HG03045 (cell line): ENCODE measurements around the gene SPATA2.

Experiments
- ATAC-seq: cut with Tn5 transposase; IDR thresholded peaks from one replicate; pipeline ENCODE4 v1.9.1; 2021; ENCODE audit warnings: mild to moderate bottlenecking, moderate library complexity; ENCODE audit not compliant: unreplicated experiment

SPATA2 gene

DNA sequence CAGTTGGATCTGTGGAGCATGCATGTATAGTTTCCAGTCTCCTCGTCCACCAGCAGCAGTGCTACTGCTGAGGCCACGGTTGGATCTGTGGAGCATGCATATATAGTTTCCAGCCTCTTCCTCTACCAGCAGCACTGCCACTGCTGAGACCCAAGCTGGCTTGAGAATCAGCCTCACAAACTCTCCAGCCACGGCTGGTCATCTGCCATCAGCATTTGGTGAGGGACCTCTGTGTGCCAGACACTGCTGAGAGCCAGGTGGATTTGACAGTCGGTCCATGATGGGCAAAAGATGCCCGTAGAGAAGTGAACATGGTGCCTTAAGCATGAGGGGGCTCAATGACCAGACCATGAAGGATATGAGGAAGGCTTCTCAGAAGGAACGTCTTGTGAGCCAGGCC is 56.3 kb downstream of the SPATA2 start:
- no peak for ATAC-seq

DNA sequence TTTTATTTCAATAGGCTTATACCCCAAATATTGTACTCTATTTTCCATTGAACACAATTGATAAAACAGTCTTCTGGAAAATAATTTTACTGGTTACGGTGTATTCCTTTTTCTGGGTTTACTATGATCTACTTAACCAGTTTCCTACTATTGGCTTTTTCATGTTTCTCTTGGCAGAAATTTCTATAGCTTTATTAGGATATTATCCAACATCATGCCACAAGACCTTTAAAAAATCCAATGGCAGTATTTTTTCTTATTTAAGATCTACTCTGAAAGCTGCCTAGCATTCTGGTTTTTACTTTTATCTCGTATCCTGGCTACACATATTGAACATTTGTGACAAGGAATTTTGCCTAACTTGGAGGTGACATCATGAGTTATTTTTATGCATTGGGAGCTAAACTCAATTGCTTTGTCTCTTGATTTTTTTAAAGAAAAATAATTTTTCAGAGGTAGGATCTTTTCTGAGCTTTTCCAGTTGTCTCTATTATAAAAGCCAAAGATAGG is 57.2 kb downstream of the SPATA2 start:
- ATAC-seq: no peak

DNA sequence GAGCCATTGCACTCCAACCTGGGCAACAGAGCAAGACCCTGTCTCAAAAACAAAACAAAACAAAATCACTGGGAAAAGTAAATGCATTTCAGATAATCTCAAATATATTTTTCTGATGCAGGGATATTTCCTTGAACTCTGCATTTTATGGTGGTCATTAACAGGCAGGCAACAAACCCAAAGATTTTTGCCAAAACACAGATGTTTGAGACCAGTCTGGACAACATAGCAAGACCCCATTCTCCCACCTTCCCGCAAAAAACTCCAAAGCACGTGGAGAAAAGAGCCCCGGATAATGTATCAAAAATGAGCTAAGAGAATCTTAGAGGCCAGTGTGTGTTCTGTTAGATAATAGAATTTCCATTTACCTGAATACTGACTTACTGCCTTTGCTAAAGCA is 58.4 kb downstream of the SPATA2 start:
- no peak for ATAC-seq

DNA sequence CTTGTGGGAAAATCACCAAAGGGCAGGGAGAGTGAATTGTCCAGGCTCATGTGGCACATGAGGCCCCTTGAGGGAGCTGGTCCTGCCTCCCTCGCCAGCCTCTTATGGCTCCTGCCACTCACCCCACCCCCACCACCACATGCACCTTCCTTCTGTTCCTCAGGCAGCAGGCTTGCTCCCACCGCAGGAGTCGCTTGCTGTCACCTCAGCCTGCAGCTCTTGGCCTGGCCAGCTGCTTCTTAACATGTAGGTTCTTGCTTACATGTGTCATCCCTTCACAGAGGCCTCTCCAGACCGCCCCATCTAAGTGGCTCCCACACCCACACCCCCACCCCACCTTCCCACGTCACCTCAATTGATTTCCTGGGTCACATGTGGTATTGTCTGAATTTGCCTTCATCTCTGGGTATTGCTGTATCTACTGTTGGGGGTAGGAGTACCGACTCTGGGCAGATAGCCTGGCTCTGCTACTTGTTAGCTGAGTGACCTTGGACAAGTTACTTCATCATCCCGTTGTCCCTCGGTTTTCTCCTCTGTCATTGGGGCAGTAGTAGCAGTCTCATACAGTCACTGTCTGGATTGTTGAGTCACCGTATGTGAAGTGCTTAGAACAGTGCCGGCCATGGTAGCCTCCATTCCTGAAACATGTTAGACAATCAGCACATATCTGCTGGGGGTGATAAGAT is 61.0 kb downstream of the SPATA2 start:
- ATAC-seq: no peak

DNA sequence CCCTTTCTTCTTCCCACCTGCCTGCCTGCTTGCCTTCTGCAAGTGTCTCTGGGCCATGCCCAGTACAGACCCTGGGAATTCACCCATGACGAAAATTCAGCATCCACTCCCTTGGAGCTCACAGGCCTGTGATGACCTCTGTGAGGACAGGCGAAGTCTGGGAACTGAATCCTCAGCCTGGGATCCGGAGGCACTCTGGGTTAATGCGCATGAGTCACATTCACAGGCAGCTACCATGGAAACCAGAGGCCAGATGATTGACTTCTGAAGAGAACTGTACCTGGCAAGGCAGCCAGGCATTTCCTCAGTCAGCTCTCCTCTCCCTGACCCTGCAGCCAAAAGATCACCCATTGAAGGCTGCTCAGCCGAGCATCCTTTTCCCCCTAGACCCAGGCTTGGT is 61.7 kb downstream of the SPATA2 start:
- ATAC-seq: no peak
